Diencephalon (tissue), 1 donor: ENCODE data around the gene USP9Y. TPM values are rescaled to one million over a fixed set of nuclear protein-coding genes. Genes with fewer than 3 reads are reported as not detected.

Experiments used
- total RNA-seq: library from RNA; depleted of rRNA; stranded (reverse); fragments of >200 nt; gene quantifications from one replicate; pipeline ENCODE4 v1.2.3, GENCODE V29; 2014

Gene USP9Y, protein sequence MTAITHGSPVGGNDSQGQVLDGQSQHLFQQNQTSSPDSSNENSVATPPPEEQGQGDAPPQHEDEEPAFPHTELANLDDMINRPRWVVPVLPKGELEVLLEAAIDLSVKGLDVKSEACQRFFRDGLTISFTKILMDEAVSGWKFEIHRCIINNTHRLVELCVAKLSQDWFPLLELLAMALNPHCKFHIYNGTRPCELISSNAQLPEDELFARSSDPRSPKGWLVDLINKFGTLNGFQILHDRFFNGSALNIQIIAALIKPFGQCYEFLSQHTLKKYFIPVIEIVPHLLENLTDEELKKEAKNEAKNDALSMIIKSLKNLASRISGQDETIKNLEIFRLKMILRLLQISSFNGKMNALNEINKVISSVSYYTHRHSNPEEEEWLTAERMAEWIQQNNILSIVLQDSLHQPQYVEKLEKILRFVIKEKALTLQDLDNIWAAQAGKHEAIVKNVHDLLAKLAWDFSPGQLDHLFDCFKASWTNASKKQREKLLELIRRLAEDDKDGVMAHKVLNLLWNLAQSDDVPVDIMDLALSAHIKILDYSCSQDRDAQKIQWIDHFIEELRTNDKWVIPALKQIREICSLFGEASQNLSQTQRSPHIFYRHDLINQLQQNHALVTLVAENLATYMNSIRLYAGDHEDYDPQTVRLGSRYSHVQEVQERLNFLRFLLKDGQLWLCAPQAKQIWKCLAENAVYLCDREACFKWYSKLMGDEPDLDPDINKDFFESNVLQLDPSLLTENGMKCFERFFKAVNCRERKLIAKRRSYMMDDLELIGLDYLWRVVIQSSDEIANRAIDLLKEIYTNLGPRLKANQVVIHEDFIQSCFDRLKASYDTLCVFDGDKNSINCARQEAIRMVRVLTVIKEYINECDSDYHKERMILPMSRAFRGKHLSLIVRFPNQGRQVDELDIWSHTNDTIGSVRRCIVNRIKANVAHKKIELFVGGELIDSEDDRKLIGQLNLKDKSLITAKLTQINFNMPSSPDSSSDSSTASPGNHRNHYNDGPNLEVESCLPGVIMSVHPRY (N-terminal part only)
- 66.7 TPM for total RNA-seq

DNA sequence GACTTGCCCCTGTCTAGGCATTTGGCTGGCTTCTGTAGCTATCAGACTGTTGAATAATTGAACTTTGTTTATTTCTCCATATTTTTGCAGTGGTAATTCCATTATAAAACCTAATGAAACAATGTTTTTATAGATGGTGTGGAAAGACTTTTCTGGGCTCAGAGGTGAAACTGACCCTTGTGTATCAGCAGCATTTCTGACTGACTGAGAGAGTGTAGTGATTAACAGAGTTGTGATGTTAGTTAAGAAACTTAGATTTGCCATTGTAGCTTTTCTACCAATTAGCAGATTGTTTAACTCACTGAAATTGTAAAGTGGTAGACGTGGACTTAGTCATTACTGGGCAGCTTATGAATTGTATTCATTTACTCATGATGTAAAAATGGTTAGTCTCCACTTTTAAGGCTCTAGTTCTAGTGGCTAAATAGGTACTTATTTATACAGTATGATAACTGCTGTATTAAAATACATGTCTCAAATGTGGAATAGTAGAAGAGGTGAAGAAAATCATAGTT, at the start of gene USP9Y:
USP9Y (plus strand) TSS at position 51 of the 515 bp plus-strand sequence. CDS start 8,217 bp downstream, outside the sequence.

DNA sequence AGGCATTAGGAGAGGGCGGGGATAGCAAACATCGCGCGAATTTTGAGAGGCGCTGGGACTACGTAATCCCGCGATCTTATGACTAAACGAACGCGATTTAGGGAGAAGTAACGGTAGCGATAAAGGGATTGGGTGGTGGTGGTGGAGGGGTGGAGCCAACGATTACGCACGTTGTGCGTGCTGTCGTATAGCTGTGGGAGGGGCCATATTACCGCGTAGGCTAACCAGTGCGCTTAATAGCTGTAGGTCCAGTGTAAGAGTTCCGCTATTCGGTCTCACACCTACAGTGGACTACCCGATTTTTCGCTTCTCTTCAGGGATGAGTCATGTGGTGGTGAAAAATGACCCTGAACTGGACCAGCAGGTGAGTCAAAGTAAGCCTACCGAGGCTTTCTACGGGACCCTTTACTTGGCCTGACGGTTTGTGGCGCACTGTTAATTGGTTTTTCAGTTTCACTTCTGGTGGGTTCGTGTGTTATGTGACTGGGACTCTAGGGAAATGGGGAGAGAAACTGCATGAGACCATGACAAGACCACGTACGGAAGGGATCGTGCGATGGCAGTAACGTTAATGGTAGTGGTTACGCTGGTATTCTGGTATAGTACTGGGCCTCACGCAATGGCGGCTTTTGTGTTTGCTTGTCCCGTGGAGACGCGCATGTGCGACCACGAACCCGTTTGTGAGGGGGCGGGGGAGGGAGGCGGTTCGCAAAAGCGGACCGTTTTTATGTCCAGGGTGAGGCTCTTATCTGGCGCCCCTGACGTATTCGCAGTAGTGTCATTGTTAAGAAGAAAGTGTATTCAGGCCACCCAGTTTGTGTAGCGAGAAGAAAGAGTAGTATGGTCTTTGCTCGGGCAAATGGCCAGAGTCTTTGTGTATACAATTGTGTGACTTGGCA, 203.8 kb downstream of the USP9Y start, which contains the start of gene DDX3Y:
DDX3Y (plus strand) TSS at position 251 of the 899 bp plus-strand sequence; CDS start at position 320, 69 bp downstream.

Other genes with a start within 250 kb of the USP9Y start
- 66.4 TPM for gene DDX3Y, start 203.6 kb downstream of the USP9Y start, total RNA-seq